ENCODE results near the gene ENTPD8. TPM values are rescaled to one million over a fixed set of nuclear protein-coding genes. Genes with fewer than 3 reads are reported as not detected.
"Not testable (repeated sequence)": the region's sequence is repeated elsewhere in the genome, so short reads cannot be mapped to it uniquely, and the experiment has no call there.

Gene ENTPD8
- total RNA-seq, 1 donor from 2014 or later, result 0.24 TPM

DNA sequence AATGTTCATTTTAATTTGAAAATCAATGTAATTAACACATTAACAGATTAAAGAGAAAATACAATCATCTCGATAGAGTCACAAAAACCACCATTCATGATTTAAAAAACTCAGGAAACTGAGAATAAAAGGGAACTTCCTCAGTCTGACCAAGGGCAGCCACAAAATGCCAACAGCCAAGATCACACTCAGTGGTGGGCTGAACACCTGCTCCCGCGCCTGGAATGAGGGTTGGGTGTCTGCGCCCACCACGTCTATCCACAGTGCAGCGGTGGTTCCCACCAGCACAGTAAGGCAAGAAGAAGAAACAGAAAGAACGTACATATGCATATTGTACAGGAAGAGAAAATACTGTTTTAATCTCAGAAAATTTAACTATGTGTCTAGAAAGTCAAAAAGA lies 29.6 kb upstream of the ENTPD8 start:
- Mint-ChIP-seq H3K9me3 (ENCODE audit: unreplicated experiment) (peaks cover 7% of the 10 kb centered on the region), H3K27ac (ENCODE audit: unreplicated experiment) (no peak overlapping the region), H3K27me3 (ENCODE audit: unreplicated experiment) (peaks cover 14% of the 10 kb centered on the region), H3K4me3 (ENCODE audit: unreplicated experiment) (no peak overlapping the region), H3K36me3 (ENCODE audit: unreplicated experiment) (peaks cover 5% of the 10 kb centered on the region), H3K4me1 (ENCODE audit: unreplicated experiment) (no peaks in the 10 kb centered on the region)
- TF ChIP-seq, protein P1, sequence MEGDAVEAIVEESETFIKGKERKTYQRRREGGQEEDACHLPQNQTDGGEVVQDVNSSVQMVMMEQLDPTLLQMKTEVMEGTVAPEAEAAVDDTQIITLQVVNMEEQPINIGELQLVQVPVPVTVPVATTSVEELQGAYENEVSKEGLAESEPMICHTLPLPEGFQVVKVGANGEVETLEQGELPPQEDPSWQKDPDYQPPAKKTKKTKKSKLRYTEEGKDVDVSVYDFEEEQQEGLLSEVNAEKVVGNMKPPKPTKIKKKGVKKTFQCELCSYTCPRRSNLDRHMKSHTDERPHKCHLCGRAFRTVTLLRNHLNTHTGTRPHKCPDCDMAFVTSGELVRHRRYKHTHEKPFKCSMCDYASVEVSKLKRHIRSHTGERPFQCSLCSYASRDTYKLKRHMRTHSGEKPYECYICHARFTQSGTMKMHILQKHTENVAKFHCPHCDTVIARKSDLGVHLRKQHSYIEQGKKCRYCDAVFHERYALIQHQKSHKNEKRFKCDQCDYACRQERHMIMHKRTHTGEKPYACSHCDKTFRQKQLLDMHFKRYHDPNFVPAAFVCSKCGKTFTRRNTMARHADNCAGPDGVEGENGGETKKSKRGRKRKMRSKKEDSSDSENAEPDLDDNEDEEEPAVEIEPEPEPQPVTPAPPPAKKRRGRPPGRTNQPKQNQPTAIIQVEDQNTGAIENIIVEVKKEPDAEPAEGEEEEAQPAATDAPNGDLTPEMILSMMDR (IDR thresholded peaks at IDR 0.05), result no peak
- DNase-seq (ENCODE audit: extremely low spot score, unreplicated experiment), result no peak

DNA sequence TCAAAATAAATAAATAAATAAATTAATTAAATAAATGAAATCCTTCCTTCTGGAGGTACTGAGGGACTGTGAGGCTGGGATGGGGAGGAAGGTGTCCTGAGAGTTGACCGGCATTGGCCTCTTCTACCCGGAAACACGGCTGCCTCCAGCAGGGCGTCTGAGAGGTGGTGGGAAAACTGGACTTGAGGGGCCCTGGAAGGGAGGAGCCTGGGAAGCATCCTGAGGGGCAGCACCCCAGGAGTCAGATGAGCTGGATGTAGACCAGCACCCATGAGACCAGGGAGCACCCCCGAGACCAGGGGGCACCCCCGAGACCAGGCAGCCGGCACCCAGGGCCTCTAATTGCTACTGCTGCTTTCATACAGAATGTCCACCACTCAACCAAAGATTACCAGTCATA lies 26.7 kb upstream of the ENTPD8 start:
- TF ChIP-seq, protein P1 (IDR thresholded peaks at IDR 0.05), result no peak
- Mint-ChIP-seq H3K27me3 (ENCODE audit: unreplicated experiment) (peaks cover 14% of the 10 kb centered on the region), H3K4me3 (ENCODE audit: unreplicated experiment) (no peak overlapping the region), H3K36me3 (ENCODE audit: unreplicated experiment) (no peaks in the 10 kb centered on the region), H3K4me1 (ENCODE audit: unreplicated experiment) (no peaks in the 10 kb centered on the region), H3K27ac (ENCODE audit: unreplicated experiment) (no peak overlapping the region), H3K9me3 (ENCODE audit: unreplicated experiment) (no peaks in the 10 kb centered on the region)
- no peak for DNase-seq (ENCODE audit: extremely low spot score, unreplicated experiment)

DNA sequence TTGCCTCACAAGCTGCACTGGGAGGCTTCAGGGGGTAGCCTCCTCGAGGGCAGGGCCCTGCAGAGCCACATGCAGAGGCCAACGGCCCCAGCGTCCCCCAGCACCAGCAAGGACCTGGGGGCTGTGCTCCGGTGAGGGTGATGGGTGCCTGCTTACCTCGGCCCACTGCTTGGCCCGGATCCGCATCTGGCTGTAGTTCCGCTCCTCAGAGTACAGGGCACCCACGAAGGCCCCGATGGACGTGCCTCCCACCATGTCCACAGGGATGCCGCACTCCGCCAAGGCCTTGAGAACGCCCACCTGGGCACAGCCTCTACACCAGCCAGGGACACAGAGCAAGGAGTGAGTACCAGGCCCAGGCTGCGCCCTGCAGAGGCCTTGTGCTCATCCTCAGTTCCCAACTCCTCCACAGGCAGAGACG lies 26.0 kb upstream of the ENTPD8 start:
- Mint-ChIP-seq H3K9me3 (ENCODE audit: unreplicated experiment) (no peaks in the 10 kb centered on the region), H3K4me3 (ENCODE audit: unreplicated experiment) (no peak overlapping the region), H3K27ac (ENCODE audit: unreplicated experiment) (no peak overlapping the region), H3K36me3 (ENCODE audit: unreplicated experiment) (no peaks in the 10 kb centered on the region), H3K4me1 (ENCODE audit: unreplicated experiment) (no peaks in the 10 kb centered on the region), H3K27me3 (ENCODE audit: unreplicated experiment) (peaks cover 14% of the 10 kb centered on the region)
- DNase-seq (ENCODE audit: extremely low spot score, unreplicated experiment), result no peak
- TF ChIP-seq, protein P1 (IDR thresholded peaks at IDR 0.05), result no peak

DNA sequence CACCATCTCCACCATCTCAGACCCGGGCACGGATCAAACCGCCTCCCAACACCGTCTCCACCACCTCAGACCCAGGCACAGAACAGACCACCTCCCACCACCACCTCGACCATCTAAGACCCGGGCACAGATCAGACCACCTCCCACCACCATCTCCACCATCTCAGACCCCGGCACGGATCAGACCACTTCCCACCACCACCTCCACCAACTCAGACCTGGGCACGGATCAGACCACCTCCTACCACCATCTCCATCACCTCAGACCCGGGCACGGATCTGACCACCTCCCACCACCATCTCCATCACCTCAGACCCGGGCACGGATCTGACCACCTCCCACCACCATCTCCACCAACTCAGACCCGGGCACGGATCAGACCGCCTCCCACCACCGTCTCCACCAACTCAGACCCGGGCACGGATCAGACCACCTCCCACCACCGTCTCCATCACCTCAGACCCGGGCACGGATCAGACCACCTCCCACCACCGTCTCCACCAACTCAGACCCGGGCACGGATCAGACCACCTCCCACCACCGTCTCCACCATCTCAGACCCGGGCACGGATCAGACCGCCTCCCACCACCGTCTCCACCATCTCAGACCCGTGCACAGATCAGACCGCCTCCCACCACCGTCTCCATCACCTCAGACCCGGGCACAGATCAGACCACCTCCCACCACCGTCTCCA lies 25.4 kb upstream of the ENTPD8 start:
- peaks cover 14% of the 10 kb centered on the region for H3K27me3 Mint-ChIP-seq (ENCODE audit: unreplicated experiment)
- not testable (repeated sequence) for H3K36me3 Mint-ChIP-seq (ENCODE audit: unreplicated experiment); H3K9me3 Mint-ChIP-seq (ENCODE audit: unreplicated experiment); H3K27ac Mint-ChIP-seq (ENCODE audit: unreplicated experiment); H3K4me1 Mint-ChIP-seq (ENCODE audit: unreplicated experiment); DNase-seq (ENCODE audit: extremely low spot score, unreplicated experiment); H3K4me3 Mint-ChIP-seq (ENCODE audit: unreplicated experiment)

DNA sequence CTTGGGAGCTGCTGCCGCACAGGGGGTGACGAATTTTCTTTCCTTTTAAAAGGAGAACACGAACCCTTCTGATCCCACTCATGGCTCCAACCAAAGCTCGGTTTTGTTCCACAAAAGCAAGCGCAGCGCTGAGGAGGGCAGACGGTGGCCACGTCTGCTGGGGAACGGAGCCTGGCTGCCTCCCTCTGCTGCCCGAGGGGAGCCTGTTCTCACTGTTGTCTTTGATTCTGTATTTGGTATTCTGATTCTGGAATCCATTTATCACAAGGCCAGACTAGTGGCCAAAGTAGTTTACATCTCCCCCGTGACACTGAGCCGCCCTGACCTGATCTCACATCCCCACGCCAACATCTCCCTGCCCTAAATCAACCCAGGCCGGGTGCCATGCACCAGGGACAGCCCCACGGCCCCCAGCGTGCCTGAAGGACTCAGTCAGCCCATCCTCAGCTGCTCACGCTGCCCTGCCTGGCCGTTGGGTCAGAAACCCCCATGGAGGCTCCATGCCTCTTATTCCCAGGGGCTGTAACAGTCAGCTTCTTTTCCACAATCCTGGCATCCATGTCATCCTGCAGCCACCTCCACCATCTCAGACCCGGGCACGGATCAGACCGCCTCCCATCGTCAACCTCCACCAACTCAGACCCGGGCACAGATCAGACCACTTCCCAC lies 24.7 kb upstream of the ENTPD8 start:
- no peak overlapping the region for H3K27ac Mint-ChIP-seq (ENCODE audit: unreplicated experiment)
- TF ChIP-seq, protein P1 (IDR thresholded peaks at IDR 0.05), result no peak
- H3K4me1 Mint-ChIP-seq (ENCODE audit: unreplicated experiment), result no peaks in the 10 kb centered on the region
- no peak overlapping the region for H3K4me3 Mint-ChIP-seq (ENCODE audit: unreplicated experiment)
- H3K9me3 Mint-ChIP-seq (ENCODE audit: unreplicated experiment), result no peaks in the 10 kb centered on the region
- no peaks in the 10 kb centered on the region for H3K36me3 Mint-ChIP-seq (ENCODE audit: unreplicated experiment)
- no peak for DNase-seq (ENCODE audit: extremely low spot score, unreplicated experiment)
- H3K27me3 Mint-ChIP-seq (ENCODE audit: unreplicated experiment), result peaks cover 14% of the 10 kb centered on the region
